Psoas muscle (tissue), 8 donors: ENCODE measurements around the gene TSPAN9. TPM values are rescaled to one million over a fixed set of nuclear protein-coding genes. Genes with fewer than 3 reads are reported as not detected.

Experiments used
- ATAC-seq, 4 donors: fragments of 200-7000 bp; cut with Tn5 transposase; one replicate each; pipeline ENCODE4 v1.9.1; 2020; ENCODE audit warnings: moderate library complexity in 3 of 4, mild to moderate bottlenecking in 2 of 4
- DNase-seq, 2 donors: peaks; one replicate each; pipeline ENCODE4 v3.0.0-alpha.2; 2020
- H3K27ac ChIP-seq: fragments of 200-600 bp; one replicate; pipeline ENCODE4 v1.8.0; 2022
- H3K27me3 ChIP-seq, 3 donors: fragments of 200-600 bp in 1 of 3; one replicate each; pipeline versions ENCODE4 v1.6.1 to v1.8.0; 2013 to 2022; ENCODE audit warnings: low read length in 2 of 3, mild to moderate bottlenecking in 2 of 3, moderate library complexity in 1 of 3; ENCODE audit not compliant: insufficient read depth in 3 of 3
- H3K36me3 ChIP-seq, 2 donors: fragments of 200-600 bp in 1 of 2; one replicate each; pipeline versions ENCODE4 v1.6.1 to v1.8.0; 2013 to 2022; ENCODE audit warnings: low read depth in 1 of 2, mild to moderate bottlenecking in 1 of 2, moderate library complexity in 1 of 2; ENCODE audit not compliant: insufficient read depth in 1 of 2
- H3K4me1 ChIP-seq: fragments of 200-600 bp; one replicate; pipeline ENCODE4 v1.8.0; 2022
- H3K4me3 ChIP-seq: fragments of 200-600 bp; one replicate; pipeline ENCODE4 v1.8.0; 2022; ENCODE audit warnings: mild to moderate bottlenecking
- H3K9me3 ChIP-seq: fragments of 200-600 bp; one replicate; pipeline ENCODE4 v1.8.0; 2022
- WGBS, 3 donors: extraction: QIAGEN DNeasy Blood & Tissue Kit; methylation state at CpG; one replicate each; pipeline versions ENCODE4 v1.1.6 to v1.1.7; 2013; 5-methylcytosine and 5-hydroxymethylcytosine counted together
- intact Hi-C, 2 donors: fragments of 100-400 bp; cut with DNase I; formaldehyde crosslinking; loops; one replicate each; pipeline versions ENCODE4 v1.11.0 to v1.14.2; 2022
- polyA plus RNA-seq, 3 donors: library from polyadenylated mRNA; stranded (reverse); fragments of 200-250 nt; gene quantifications; one replicate each; pipeline ENCODE4 v1.2.3, GENCODE V29; 2013
- total RNA-seq, 4 donors: library from RNA; stranded (reverse); fragmentation: NEBNext Ultra II Directional in 2 of 4; extraction: Animal tissue kit (Norgen Biotek cat#: 25700) in 2 of 4; gene quantifications; one replicate each; pipeline versions ENCODE4 v1.2.1 to v1.2.4, GENCODE V29; 2021 to 2023
- TF ChIP-seq, protein P1 (sequence below): fragments of 200-600 bp; IDR thresholded peaks from one replicate; pipeline ENCODE4 v1.8.0; 2022; ENCODE audit warnings: antibody characterized with exemption
- donor health status: healthy with polysubstance abuse.
- donor health status: DM: no; HTN: no; CAD: no; lungs with moderate emphysema.
- donor health status: Bipolar disorder and iron deficiency.
- donor health status: healthy.
- donor health status: DM: yes; HTN: yes; CAD: no.
- donor health status: DM: no; HTN: no; CAD: no.
- donor health status: DM: no; HTN: no; CAD: no.
- donor health status: DM: yes; HTN: yes; CAD: no.

The TSPAN9 gene
- total and polyA plus RNA-seq, 7 donors = 6.4 to 28.0 (median 11.6) TPM

- no peaks in the 10 kb centered on the region for H3K27me3 ChIP-seq
- no peak overlapping the region for H3K4me3 ChIP-seq
- TF ChIP-seq, protein P1, sequence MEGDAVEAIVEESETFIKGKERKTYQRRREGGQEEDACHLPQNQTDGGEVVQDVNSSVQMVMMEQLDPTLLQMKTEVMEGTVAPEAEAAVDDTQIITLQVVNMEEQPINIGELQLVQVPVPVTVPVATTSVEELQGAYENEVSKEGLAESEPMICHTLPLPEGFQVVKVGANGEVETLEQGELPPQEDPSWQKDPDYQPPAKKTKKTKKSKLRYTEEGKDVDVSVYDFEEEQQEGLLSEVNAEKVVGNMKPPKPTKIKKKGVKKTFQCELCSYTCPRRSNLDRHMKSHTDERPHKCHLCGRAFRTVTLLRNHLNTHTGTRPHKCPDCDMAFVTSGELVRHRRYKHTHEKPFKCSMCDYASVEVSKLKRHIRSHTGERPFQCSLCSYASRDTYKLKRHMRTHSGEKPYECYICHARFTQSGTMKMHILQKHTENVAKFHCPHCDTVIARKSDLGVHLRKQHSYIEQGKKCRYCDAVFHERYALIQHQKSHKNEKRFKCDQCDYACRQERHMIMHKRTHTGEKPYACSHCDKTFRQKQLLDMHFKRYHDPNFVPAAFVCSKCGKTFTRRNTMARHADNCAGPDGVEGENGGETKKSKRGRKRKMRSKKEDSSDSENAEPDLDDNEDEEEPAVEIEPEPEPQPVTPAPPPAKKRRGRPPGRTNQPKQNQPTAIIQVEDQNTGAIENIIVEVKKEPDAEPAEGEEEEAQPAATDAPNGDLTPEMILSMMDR = no peak
- no peaks in the 10 kb centered on the region for H3K36me3 ChIP-seq
- ATAC-seq (peak in 3 of 4 donors; percentile 21 to 42 (median 26)), DNase-seq (no peak)
- WGBS, 3 donors = 70 to 77% (median 75%) methylated on average over 7 of the region's 7 CpGs
- H3K4me1 ChIP-seq = peaks cover 4% of the 10 kb centered on the region
- no peak overlapping the region for H3K27ac ChIP-seq
- no peaks in the 10 kb centered on the region for H3K9me3 ChIP-seq
- intact Hi-C loops = loop anchor here in 1 of 2 donors (10.0 kb wide), 1 partner anchor 419 kb away; the partner anchor contains the start of gene TEX52
Observed at GRCh38 chr12:3273409-3273853, 196.3 kb downstream of the TSPAN9 start.

DNA sequence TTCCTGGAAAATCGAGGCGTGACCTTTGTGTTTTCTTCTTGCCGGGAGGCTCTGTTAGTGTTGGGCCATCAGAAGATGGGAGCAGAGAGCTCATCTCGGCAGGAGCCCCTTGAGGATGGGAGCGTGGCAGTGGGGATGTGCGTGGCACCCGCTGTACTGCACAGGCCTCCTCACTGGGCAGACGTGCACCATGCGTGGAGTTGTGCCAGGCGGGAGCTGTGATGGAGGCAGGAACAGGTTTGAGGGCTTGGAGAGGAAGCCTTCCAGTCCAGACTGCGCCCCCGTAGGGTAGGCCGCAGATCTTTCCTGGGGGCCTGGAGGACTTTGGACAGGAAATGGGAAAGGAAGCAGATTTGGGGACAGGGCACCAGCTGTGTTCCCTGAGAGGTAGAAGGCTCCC lies 197.5 kb downstream of the TSPAN9 start:
- H3K4me3 ChIP-seq = no peak overlapping the region
- TF ChIP-seq, protein P1 = no peak
- intact Hi-C loops = loop anchor here (1.0 to 10.0 kb wide), 6 partner anchors 72 to 420 kb away; partner anchors contain the start of gene TEX52 (in 1 of the 2)
- no peak for DNase-seq
- H3K27ac ChIP-seq = no peak overlapping the region
- H3K9me3 ChIP-seq = no peaks in the 10 kb centered on the region
- peaks cover 4% of the 10 kb centered on the region for H3K4me1 ChIP-seq
- WGBS, 3 donors = 71 to 80% (median 71%) methylated on average over 13 of the region's 13 CpGs
- ATAC-seq = peak in 1 of 4 donors; percentile 17
- H3K36me3 ChIP-seq = no peaks in the 10 kb centered on the region
- H3K27me3 ChIP-seq = no peaks in the 10 kb centered on the region

GRCh38 chr12:3275171-3276041 lies 198.2 kb downstream of the TSPAN9 start:
- Histone ChIP-seq H3K27me3 (no peaks in the 10 kb centered on the region), H3K4me3 (no peak overlapping the region), H3K9me3 (no peaks in the 10 kb centered on the region), H3K4me1 (peaks cover 4% of the 10 kb centered on the region), H3K27ac (no peak overlapping the region), H3K36me3 (peaks cover 0 to 1% of the 10 kb centered on the region in 2 donors)
- peak; percentile 73 to 89 for DNase-seq
- ATAC-seq = peak; percentile 77 to 92 (median 84)
- intact Hi-C loops = loop anchor here (1.0 to 10.0 kb wide), 6 partner anchors 73 to 421 kb away; partner anchors contain the start of gene TEX52 (in 1 of the 2)
- TF ChIP-seq, protein P1 = peak; percentile 99
- 44 to 54% (median 45%) methylated on average over 29 of the region's 29 CpGs for WGBS, 3 donors

- 70 to 83% (median 73%) methylated on average over 14 of the region's 14 CpGs for WGBS, 3 donors
- ATAC-seq (no peak), DNase-seq (no peak)
- H3K9me3 ChIP-seq = no peaks in the 10 kb centered on the region
- no peak overlapping the region for H3K27ac ChIP-seq
- intact Hi-C loops = loop anchor here (5.0 to 10.0 kb wide), 3 partner anchors 74 to 421 kb away; partner anchors contain the start of gene TEX52 (in 1 of the 2)
- H3K4me3 ChIP-seq = no peak overlapping the region
- H3K27me3 ChIP-seq = no peaks in the 10 kb centered on the region
- H3K36me3 ChIP-seq = peaks cover 0 to 2% of the 10 kb centered on the region in 2 donors
- TF ChIP-seq, protein P1 = no peak
- H3K4me1 ChIP-seq = peaks cover 4% of the 10 kb centered on the region
Observed at GRCh38 chr12:3276226-3276625, 199.0 kb downstream of the TSPAN9 start.
